ENCODE data around the gene CCL16. TPM values are rescaled to one million over a fixed set of nuclear protein-coding genes. Genes with fewer than 3 reads are reported as not detected.
"Not testable (repeated sequence)": the region's sequence is repeated elsewhere in the genome, so short reads cannot be mapped to it uniquely, and the experiment has no call there.

The CCL16 gene
- polyA plus RNA-seq, 1 donor from 2014 or later, result not detected

GRCh38 chr17:35943537-35943936 is 37.8 kb downstream of the CCL16 start, which contains the start of gene LYZL6:
TSS of gene LYZL6 (minus strand) at chr17:35943713. CDS start at chr17:35939356, 4,357 bp downstream.
- Histone ChIP-seq H3K9me3 (ENCODE audit: low read length) (no peaks in the 10 kb centered on the region), H3F3A (ENCODE audit: insufficient read depth, low read length, poor library complexity, severe bottlenecking) (no peaks in the 10 kb centered on the region), H3K27me3 (ENCODE audit: insufficient read depth, low read depth, low read length) (no peaks in the 10 kb centered on the region), H3K9ac (ENCODE audit: low read length) (no peak within 1 kb of the TSS), H3K4me2 (ENCODE audit: low read length) (no peak within 1 kb of the TSS), H3K9me2 (ENCODE audit: insufficient read depth, low read length) (no peaks in the 10 kb centered on the region), H2AFZ (ENCODE audit: low read depth, low read length) (no peak within 1 kb of the TSS), H3K27ac (ENCODE audit: low read length) (no peak within 1 kb of the TSS), H3K4me3 (ENCODE audit: low read length) (no peak within 1 kb of the TSS), H3K79me2 (replicated peaks; ENCODE audit: insufficient read depth, low read length) (no peaks in the 10 kb centered on the region), H4K20me1 (ENCODE audit: insufficient read depth) (no peaks in the 10 kb centered on the region), H3K36me3 (ENCODE audit: insufficient read depth, low read length) (no peaks in the 10 kb centered on the region)
- no peak for TF ChIP-seq POLR2AphosphoS5 (IDR thresholded peaks at IDR 0.05)
- no peak for TF ChIP-seq CTCF (IDR thresholded peaks at IDR 0.05; ENCODE audit: poor library complexity, severe bottlenecking)

GRCh38 chr17:35942588-35943186 is 38.6 kb downstream of the CCL16 start:
- Histone ChIP-seq H3K9me3 (ENCODE audit: low read length) (no peaks in the 10 kb centered on the region), H2AFZ (ENCODE audit: low read depth, low read length) (no peak overlapping the region), H3K27ac (ENCODE audit: low read length) (no peak overlapping the region), H4K20me1 (ENCODE audit: insufficient read depth) (no peaks in the 10 kb centered on the region), H3K4me2 (ENCODE audit: low read length) (no peak overlapping the region), H3K9me2 (ENCODE audit: insufficient read depth, low read length) (no peaks in the 10 kb centered on the region), H3K79me2 (replicated peaks; ENCODE audit: insufficient read depth, low read length) (no peaks in the 10 kb centered on the region), H3F3A (ENCODE audit: insufficient read depth, low read length, poor library complexity, severe bottlenecking) (no peaks in the 10 kb centered on the region), H3K36me3 (ENCODE audit: insufficient read depth, low read length) (no peaks in the 10 kb centered on the region), H3K4me3 (ENCODE audit: low read length) (no peak overlapping the region), H3K27me3 (ENCODE audit: insufficient read depth, low read depth, low read length) (no peaks in the 10 kb centered on the region), H3K9ac (ENCODE audit: low read length) (no peak overlapping the region)
- TF ChIP-seq MXI1 (conservative IDR thresholded peaks at IDR 0.05; ENCODE audit: poor library complexity, severe bottlenecking) (no peak), RAD21 (conservative IDR thresholded peaks at IDR 0.05) (no peak), TAF1 (IDR thresholded peaks at IDR 0.05; ENCODE audit: low read depth) (no peak), EZH2 (IDR thresholded peaks at IDR 0.05; ENCODE audit: borderline replicate concordance, insufficient read depth, low read length, poor library complexity, severe bottlenecking) (no peak), CTCF (IDR thresholded peaks at IDR 0.05; ENCODE audit: poor library complexity, severe bottlenecking) (no peak), REST (IDR thresholded peaks at IDR 0.05; ENCODE audit: borderline replicate concordance) (no peak), POLR2AphosphoS5 (IDR thresholded peaks at IDR 0.05) (no peak), EP300 (conservative IDR thresholded peaks at IDR 0.05; ENCODE audit: poor library complexity, severe bottlenecking) (no peak), SMC3 (conservative IDR thresholded peaks at IDR 0.05; ENCODE audit: poor library complexity) (no peak)

GRCh38 chr17:35938492-35938891 is 42.8 kb downstream of the CCL16 start:
- H3K27ac ChIP-seq (ENCODE audit: low read length); H3K36me3 ChIP-seq (ENCODE audit: insufficient read depth, low read length); H3K4me2 ChIP-seq (ENCODE audit: low read length); H3K9me3 ChIP-seq (ENCODE audit: low read length); H2AFZ ChIP-seq (ENCODE audit: low read depth, low read length); H3K27me3 ChIP-seq (ENCODE audit: insufficient read depth, low read depth, low read length); H4K20me1 ChIP-seq (ENCODE audit: insufficient read depth); H3K9me2 ChIP-seq (ENCODE audit: insufficient read depth, low read length); H3K9ac ChIP-seq (ENCODE audit: low read length); H3K79me2 ChIP-seq (replicated peaks; ENCODE audit: insufficient read depth, low read length); H3F3A ChIP-seq (ENCODE audit: insufficient read depth, low read length, poor library complexity, severe bottlenecking); H3K4me3 ChIP-seq (ENCODE audit: low read length): not testable (repeated sequence)
